GOT3 (cell line): ENCODE results near the gene FYCO1.

ENCODE experiments used
- DNase-seq: peaks from one replicate; lab custom pipeline; 2025; ENCODE audit warnings: mixed read lengths; lab: John Stamatoyannopoulos, UW

Gene FYCO1

GRCh38 chr3:45984331-45985312, 11.0 kb downstream of the FYCO1 start:
- DNase-seq: no peak

DNA sequence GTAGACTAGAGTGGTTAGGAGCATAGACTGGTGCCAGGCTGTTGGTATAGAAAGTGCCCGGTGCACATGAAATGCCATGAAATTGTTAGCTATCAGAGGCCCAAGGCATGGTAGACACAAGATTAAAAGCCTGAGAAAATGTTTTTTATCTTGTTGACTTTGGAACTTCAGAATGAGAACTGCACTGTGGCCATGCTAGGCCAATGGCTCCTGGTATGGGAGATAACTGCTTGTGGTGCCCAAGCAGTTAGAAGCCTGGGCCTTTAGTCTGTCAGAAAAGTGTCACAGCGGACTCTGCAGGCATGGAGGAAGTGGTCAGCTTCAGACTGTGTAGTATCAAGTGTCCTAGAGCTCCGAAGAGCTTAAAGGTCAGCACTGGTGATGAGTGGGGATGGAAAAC, 11.9 kb downstream of the FYCO1 start:
- DNase-seq: no peak

- no peak for DNase-seq
Measured at GRCh38 chr3:45981346-45982074, 14.1 kb downstream of the FYCO1 start.

DNA sequence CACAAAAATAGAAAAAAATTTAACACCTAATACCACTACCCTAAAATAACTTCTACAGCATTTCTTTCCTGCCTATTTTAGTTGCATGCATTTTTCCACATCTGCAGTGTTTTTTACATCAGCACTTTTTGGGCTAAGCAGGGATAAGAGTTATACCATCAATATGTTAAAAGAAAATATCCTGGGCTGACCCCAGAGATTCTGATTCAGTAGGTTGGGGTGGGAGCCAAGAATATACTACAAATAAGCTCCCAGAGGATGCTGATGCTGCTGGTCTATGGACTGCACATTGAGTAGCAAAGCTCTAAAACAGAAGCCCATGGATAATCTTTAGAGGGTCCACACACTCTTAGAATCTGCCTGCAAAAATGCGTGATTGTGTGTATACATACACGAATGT, 14.8 kb downstream of the FYCO1 start:
- no peak for DNase-seq

- no peak for DNase-seq
Measured at GRCh38 chr3:45980229-45980813, 15.3 kb downstream of the FYCO1 start.

DNA sequence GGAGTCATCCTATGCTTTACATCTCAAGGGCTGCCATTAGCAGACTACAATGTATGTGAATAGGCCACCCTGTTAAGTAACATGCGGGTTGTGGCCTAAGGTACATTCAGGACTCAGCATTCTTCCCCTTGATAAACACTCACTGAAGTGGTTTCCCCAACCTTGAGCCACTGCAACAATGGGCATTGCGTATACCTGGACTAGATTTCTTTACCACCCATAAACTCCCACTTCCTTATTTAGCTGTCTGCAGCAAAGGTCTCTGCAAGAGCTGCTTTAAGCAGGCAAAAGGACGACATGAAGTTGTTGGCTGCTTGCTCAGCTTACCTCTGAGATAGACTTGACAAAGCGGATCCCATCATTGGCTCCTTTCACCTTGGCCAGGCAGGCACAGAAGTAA, 16.2 kb downstream of the FYCO1 start:
- no peak for DNase-seq

GRCh38 chr3:45978006-45978761, 17.4 kb downstream of the FYCO1 start:
- no peak for DNase-seq

DNA sequence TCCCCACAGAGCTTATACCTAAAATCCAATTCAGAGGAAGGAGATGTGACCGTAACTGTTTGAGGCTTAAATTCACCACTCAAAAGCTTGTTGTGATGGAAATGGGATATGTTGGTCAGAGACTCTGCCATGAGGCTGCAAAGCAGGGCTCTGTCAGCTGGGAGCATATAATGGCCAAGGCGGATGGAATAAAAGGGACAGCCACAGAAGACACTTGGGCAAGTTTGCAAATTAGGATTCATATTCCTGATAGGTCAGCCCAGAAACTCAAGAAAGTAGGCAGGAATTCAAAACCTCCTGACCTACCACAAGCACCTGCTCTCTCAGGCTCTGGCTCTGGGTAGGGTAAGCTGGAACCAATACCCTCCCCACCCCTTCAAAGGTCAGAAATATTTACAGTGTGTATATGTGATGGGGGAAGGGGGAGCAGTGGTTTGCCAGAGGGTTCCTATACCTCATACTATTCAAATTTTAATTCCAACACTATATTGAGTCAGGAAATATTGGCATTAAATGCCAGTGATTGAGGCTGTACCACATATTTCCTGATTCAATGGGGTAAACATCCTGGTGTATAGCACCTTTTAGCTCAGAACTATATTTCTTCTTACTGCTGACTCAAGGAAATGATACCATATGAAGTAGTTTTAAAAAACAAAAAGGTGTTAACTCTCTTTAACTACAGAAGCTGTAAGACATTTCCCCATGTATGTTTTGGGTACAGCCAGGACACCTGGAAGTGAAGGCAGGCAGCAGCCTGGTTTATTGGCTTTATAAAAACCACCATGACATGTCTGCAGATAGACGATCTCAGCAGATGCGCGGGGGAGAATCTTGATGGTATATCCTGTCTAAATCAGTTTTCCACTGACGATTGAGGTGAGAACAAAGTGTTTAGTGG, 19.2 kb downstream of the FYCO1 start:
- no peak for DNase-seq

DNA sequence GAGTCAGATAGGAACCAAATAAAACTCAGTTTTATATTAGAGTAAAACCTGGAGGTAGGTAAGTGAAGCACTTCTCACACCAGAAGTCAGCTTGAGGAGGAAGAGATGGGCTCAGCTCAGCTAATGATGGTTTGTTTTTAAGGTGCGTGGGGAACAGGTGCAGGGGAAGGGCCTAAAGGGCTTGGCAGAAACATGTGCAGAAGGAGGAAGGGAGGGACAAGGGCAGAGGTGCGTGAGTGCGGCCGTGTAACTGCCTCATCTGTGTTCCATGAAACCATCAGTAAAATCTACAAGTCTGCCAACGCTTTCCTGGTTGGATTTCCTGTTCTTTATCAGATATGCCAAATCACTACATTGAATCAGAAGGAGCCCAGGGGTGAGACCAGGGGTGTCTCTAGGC, 19.9 kb downstream of the FYCO1 start:
- no peak for DNase-seq

- no peak for DNase-seq
Measured at GRCh38 chr3:45974686-45975085, 20.9 kb downstream of the FYCO1 start.

DNA sequence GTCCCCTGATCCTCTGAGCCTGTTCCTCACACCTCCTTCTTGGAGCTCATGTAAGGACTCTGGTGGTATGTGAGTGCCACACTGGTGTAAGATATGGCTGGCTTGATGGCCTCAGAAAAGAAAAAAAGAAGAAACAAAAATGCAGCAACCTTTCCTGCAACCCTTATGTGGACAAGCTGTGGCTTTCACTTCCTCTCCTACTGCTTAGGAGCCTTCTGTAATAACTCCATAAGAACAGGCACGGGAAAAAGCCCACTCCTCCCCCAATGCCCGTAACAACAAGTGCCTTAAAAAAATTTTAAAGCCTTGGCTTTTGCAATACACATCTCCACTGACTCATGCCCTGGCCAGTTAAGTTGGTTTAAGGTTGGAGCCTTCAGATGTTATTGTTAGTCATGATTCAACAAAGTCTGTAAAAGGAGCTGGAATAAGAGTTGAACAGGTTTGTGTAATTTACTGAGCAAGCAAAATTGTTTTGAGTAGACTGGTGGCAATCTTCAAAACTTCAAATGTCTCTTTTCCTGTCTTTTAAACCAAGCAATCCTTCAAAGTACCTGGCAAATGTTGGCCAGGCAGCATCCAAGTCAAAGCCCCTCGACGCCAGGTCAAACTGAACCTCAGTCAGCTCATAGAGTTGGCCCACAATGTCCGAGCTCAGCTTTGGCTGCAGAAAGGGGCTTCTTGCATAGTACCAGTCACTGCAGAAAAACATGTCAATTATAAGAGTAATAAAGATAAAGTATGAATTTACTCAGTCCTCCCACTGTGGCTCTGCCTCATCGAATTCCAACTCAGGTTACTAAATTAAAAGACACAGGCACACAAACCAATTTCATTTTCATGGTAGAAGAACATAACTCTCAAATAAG, 22.9 kb downstream of the FYCO1 start:
- DNase-seq: no peak

DNA sequence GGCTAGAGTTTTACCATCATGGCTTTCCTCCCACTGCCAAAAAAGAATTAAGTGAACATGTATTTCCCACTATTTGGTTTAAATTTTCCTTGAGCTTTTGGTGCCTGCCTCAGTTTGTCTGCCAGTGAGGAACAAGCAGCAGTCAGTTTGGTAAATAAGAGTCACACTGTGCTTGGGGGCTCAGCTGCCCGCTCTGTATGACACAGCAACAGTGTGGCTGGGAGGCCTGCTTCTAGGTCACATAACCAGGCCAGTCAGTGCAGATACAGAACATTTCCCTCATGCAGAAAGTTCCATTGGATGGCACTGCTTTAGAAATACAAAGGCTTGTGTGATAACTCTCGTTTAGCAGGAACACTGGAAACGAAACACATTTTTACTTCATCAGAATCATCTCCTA, 25.7 kb downstream of the FYCO1 start:
- no peak for DNase-seq

GRCh38 chr3:45969116-45969515, 26.5 kb downstream of the FYCO1 start:
- no peak for DNase-seq

GRCh38 chr3:45968706-45969105, 26.9 kb downstream of the FYCO1 start:
- DNase-seq: no peak

DNA sequence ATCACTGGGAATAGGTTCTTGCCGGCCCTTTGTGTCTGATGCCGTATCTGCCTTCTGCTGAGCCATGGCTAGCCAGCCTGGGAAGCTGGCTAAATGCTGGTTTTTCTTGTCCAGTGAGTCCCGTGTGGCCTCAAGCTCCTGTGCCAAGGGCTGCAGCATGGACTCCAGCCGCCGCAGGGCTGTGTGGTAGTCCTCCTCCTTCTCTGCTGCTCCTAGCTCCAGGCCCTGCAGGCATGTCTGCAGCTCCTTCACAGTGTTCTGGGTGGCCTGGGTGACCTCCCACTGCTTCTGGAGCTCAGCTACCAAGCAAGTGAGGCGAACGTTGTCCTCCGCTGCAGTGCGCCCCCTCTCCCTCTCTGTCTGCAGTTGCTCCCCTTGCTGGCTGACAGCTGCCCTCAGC, 27.5 kb downstream of the FYCO1 start:
- DNase-seq: no peak

DNA sequence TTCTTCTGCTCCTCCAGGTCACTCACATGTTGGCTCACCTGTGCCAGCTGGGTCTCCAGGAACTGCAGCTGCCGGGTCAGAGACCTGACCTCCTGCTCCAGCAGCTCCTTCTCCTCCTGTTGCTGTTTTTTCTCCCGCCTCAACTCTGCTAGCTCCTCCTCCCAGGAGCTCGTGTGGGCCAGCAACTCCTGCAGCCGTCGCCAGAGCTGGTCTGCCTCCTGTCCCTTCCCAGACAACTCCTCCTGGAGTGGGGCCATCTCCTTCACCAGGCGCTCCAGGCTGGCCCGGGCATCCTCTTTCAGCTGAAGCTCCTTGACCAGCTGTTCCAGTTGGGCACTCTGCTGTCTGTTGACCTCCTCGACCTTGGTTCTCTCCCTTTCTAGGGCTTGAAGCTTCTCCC, 27.9 kb downstream of the FYCO1 start:
- no peak for DNase-seq

- DNase-seq: no peak
Measured at GRCh38 chr3:45966950-45967640, 28.5 kb downstream of the FYCO1 start.

- DNase-seq: no peak
Measured at GRCh38 chr3:45966371-45966791, 29.2 kb downstream of the FYCO1 start.

- no peak for DNase-seq
Measured at GRCh38 chr3:45965653-45966052, 30.0 kb downstream of the FYCO1 start.
